Measurements from ENCODE around the gene CTDSPL.
A peak's percentile ranks its signal among the peaks of the same experiment; 100 is the strongest.

GRCh38 chr3:37905987-37906674, 44.5 kb downstream of the CTDSPL start:
- TF ChIP-seq EP300 (IDR thresholded peaks at IDR 0.05) (no peak), CTCF (IDR thresholded peaks at IDR 0.05) (no peak), POLR2A (IDR thresholded peaks at IDR 0.05) (no peak), POLR2AphosphoS5 (IDR thresholded peaks at IDR 0.05) (peak in 3 of 4 donors; percentile 29 to 61 (median 59))

Data from sigmoid colon (tissue), 4 donors.